PC-9 (cell line): ENCODE data around the gene SKAP2.

Experiments
- EZH2 ChIP-seq: fragments of 200-600 bp; sonication (generic); IDR thresholded peaks from 2 replicates; pipeline ENCODE4 v1.8.0; 2017; ENCODE audit warnings: antibody characterized with exemption, low read depth
- TF ChIP-seq, protein P1 (sequence below): fragments of 200-600 bp; sonication (generic); conservative IDR thresholded peaks from 2 replicates; pipeline ENCODE4 v1.6.1; 2017; ENCODE audit warnings: mixed run types, antibody characterized with exemption, mild to moderate bottlenecking, moderate library complexity

DNA sequence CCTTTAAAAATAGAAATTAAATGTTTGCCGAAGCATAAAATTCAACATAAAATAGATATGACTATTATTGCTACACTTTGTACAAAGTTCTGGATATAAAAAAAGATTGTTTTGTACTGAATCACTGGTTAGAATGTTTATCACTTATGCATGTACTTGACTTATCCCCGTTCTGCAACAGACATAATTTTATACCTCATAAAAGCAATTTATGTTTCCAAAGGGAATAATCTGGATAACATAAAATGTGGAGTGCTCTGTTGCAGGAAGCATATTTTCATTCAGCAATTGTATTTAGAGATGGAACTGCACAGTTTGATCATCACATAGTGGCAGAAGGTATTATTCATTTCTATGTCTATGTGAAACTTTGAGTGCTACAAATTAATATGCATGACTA lies 21.5 kb downstream of the SKAP2 start:
- TF ChIP-seq, protein P1, sequence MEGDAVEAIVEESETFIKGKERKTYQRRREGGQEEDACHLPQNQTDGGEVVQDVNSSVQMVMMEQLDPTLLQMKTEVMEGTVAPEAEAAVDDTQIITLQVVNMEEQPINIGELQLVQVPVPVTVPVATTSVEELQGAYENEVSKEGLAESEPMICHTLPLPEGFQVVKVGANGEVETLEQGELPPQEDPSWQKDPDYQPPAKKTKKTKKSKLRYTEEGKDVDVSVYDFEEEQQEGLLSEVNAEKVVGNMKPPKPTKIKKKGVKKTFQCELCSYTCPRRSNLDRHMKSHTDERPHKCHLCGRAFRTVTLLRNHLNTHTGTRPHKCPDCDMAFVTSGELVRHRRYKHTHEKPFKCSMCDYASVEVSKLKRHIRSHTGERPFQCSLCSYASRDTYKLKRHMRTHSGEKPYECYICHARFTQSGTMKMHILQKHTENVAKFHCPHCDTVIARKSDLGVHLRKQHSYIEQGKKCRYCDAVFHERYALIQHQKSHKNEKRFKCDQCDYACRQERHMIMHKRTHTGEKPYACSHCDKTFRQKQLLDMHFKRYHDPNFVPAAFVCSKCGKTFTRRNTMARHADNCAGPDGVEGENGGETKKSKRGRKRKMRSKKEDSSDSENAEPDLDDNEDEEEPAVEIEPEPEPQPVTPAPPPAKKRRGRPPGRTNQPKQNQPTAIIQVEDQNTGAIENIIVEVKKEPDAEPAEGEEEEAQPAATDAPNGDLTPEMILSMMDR, result no peak
- TF ChIP-seq EZH2, result no peak
